ENCODE measurements around the gene CREG2.

CREG2 gene

DNA sequence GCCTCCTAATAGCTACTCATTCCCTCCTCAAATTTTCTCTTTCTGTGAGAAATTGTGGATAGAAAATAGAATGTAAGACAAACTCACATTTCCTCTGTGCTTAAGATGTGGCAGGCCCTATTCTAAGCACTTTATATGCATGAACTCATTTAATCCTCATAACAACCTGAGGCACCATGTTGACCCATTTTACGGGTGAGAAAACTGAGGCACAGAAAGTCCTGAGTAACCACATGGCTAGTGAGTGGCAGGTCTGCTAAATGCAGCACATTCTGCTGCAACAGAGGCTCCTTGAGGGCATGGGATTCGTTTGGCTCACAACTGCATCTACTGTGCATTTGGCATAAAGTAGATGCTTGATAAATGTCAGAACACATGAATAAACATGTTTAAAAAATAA is 56.1 kb downstream of the CREG2 start:
- no peaks in the 10 kb centered on the region for H3K79me1 ChIP-seq (replicated peaks; ENCODE audit: low read length, poor library complexity, severe bottlenecking)
- H3K4ac ChIP-seq (ENCODE audit: low read depth in 1 of 2, low read length in 2 of 2): no peak overlapping the region
- H2BK120ac ChIP-seq (ENCODE audit: low read depth, low read length): no peak overlapping the region
- no peaks in the 10 kb centered on the region for H3K36me3 ChIP-seq (ENCODE audit: control insufficient read depth in 1 of 2, insufficient read depth in 2 of 2, low read depth in 1 of 2, low read length in 2 of 2)
- H2BK15ac ChIP-seq (ENCODE audit: low read depth, poor library complexity, severe bottlenecking): no peak overlapping the region
- peak overlapping the region; percentile 11 for H4K91ac ChIP-seq (ENCODE audit: low read length)
- no peak overlapping the region for H4K8ac ChIP-seq (ENCODE audit: low read length)
- H3K27ac ChIP-seq (ENCODE audit: low read length, poor library complexity, severe bottlenecking): no peak overlapping the region
- DNase-seq: no peak
- peaks cover 2% of the 10 kb centered on the region for H3K4me1 ChIP-seq (ENCODE audit: control insufficient read depth, insufficient read depth, low read depth, low read length)
- WGBS: 94% methylated on average over 2 of the region's 2 CpGs
- H3K4me3 ChIP-seq (ENCODE audit: insufficient read depth in 1 of 2, low read depth in 1 of 2, low read length in 2 of 2): no peak overlapping the region
- no peak overlapping the region for H2AK5ac ChIP-seq (ENCODE audit: low read length, severe bottlenecking)
- no peak overlapping the region for H3K14ac ChIP-seq (ENCODE audit: low read length in 2 of 2)
- H2BK12ac ChIP-seq (ENCODE audit: low read length in 2 of 2): peak overlapping the region in 1 of 2 experiments; percentile 60
- H2AFZ ChIP-seq (ENCODE audit: low read depth, low read length): peak overlapping the region; percentile 39
- H3K9me3 ChIP-seq (ENCODE audit: control insufficient read depth, low read length): peaks cover 3% of the 10 kb centered on the region
- no peak overlapping the region for H2BK5ac ChIP-seq (ENCODE audit: low read depth, low read length, poor library complexity, severe bottlenecking)
- no peak overlapping the region for H3K4me2 ChIP-seq (ENCODE audit: low read length, poor library complexity, severe bottlenecking)
- H3K23ac ChIP-seq (ENCODE audit: low read length in 2 of 2): no peak overlapping the region
- H3K27me3 ChIP-seq (ENCODE audit: control insufficient read depth in 1 of 2, insufficient read depth in 1 of 2, low read length in 2 of 2): no peaks in the 10 kb centered on the region
- no peak overlapping the region for H3K18ac ChIP-seq (ENCODE audit: low read depth in 1 of 2, low read length in 2 of 2)
- no peak overlapping the region for H3K9ac ChIP-seq (ENCODE audit: low read length)

DNA sequence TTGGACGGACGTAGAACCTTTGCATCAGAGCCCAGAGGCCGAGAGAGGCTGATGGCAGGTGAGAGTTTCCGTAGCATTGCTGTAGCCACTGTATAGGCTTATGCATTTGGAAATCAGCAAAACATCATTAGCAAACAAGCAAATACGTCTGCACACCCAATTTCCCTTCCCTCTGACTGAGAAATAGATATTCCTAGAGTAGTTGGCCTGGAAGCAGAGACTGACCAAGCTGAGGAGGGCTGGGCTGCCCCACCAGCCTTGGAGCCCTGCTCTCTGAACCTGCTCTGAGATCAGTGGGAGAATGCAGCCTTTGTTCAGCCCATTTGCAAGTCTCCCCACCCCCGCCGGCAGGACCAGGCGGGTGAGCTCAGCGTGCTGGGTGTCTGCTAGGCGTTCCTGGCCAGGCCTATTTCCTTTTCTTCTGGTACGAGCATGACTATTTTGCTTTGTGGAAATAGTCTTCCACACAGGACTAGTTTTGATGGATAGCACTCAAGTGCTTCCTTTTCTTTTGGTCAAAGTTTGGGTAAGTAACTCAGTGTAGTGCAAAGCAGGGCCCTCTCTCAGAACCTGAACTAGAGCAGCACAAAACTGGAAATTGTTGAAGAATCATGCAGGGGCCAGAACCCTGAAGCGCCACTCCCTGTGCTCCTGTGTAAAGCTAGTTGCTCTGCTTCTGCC is 56.9 kb downstream of the CREG2 start:
- H2AK5ac ChIP-seq (ENCODE audit: low read length, severe bottlenecking): no peak overlapping the region
- 50% methylated on average over 11 of the region's 12 CpGs for WGBS
- H3K14ac ChIP-seq (ENCODE audit: low read length in 2 of 2): no peak overlapping the region
- peak overlapping the region; percentile 11 for H4K91ac ChIP-seq (ENCODE audit: low read length)
- H3K4me2 ChIP-seq (ENCODE audit: low read length, poor library complexity, severe bottlenecking): no peak overlapping the region
- no peak overlapping the region for H2BK12ac ChIP-seq (ENCODE audit: low read length in 2 of 2)
- H3K4ac ChIP-seq (ENCODE audit: low read depth in 1 of 2, low read length in 2 of 2): no peak overlapping the region
- H3K18ac ChIP-seq (ENCODE audit: low read depth in 1 of 2, low read length in 2 of 2): peak overlapping the region; percentile 42 to 75
- peak overlapping the region; percentile 95 for H2AFZ ChIP-seq (ENCODE audit: low read depth, low read length)
- H3K27ac ChIP-seq (ENCODE audit: low read length, poor library complexity, severe bottlenecking): no peak overlapping the region
- no peak overlapping the region for H3K9ac ChIP-seq (ENCODE audit: low read length)
- peak overlapping the region; percentile 59 for H4K8ac ChIP-seq (ENCODE audit: low read length)
- DNase-seq: peak; percentile 15
- no peak overlapping the region for H3K4me3 ChIP-seq (ENCODE audit: insufficient read depth in 1 of 2, low read depth in 1 of 2, low read length in 2 of 2)
- H3K79me1 ChIP-seq (replicated peaks; ENCODE audit: low read length, poor library complexity, severe bottlenecking): no peaks in the 10 kb centered on the region
- no peak overlapping the region for H3K23ac ChIP-seq (ENCODE audit: low read length in 2 of 2)
- H2BK15ac ChIP-seq (ENCODE audit: low read depth, poor library complexity, severe bottlenecking): peak overlapping the region; percentile 54
- no peaks in the 10 kb centered on the region for H3K27me3 ChIP-seq (ENCODE audit: control insufficient read depth in 1 of 2, insufficient read depth in 1 of 2, low read length in 2 of 2)
- H2BK5ac ChIP-seq (ENCODE audit: low read depth, low read length, poor library complexity, severe bottlenecking): no peak overlapping the region
- no peaks in the 10 kb centered on the region for H3K36me3 ChIP-seq (ENCODE audit: control insufficient read depth in 1 of 2, insufficient read depth in 2 of 2, low read depth in 1 of 2, low read length in 2 of 2)
- no peak overlapping the region for H2BK120ac ChIP-seq (ENCODE audit: low read depth, low read length)
- H3K9me3 ChIP-seq (ENCODE audit: control insufficient read depth, low read length): peaks cover 11% of the 10 kb centered on the region
- H3K4me1 ChIP-seq (ENCODE audit: control insufficient read depth, insufficient read depth, low read depth, low read length): peaks cover 2% of the 10 kb centered on the region

DNA sequence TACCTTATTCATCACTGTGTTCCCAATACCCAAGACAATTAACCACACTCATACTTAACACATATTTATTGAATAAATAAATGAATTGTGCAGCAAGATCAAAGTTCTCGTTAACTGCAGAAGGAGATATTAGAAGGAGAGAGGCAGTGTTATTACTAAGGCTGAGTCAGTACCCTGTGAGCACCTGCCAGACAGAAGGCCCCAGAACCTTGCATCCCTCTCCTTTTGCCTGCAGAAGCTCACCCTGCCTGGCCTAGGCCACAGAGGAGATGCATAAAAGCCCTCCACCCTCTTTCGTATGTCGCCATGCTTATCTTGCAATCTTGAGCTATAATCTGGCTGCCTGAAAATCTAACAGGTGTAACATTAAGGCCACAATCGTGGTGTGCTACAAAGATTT is 58.3 kb downstream of the CREG2 start:
- Histone ChIP-seq H3K4ac (ENCODE audit: low read depth in 1 of 2, low read length in 2 of 2) (no peak overlapping the region), H2BK15ac (ENCODE audit: low read depth, poor library complexity, severe bottlenecking) (no peak overlapping the region), H3K14ac (ENCODE audit: low read length in 2 of 2) (no peak overlapping the region), H2BK120ac (ENCODE audit: low read depth, low read length) (no peak overlapping the region), H3K27me3 (ENCODE audit: control insufficient read depth in 1 of 2, insufficient read depth in 1 of 2, low read length in 2 of 2) (no peaks in the 10 kb centered on the region), H2AK5ac (ENCODE audit: low read length, severe bottlenecking) (no peak overlapping the region), H3K4me3 (ENCODE audit: insufficient read depth in 1 of 2, low read depth in 1 of 2, low read length in 2 of 2) (no peak overlapping the region), H3K9ac (ENCODE audit: low read length) (no peak overlapping the region), H2AFZ (ENCODE audit: low read depth, low read length) (no peak overlapping the region), H2BK12ac (ENCODE audit: low read length in 2 of 2) (no peak overlapping the region), H2BK5ac (ENCODE audit: low read depth, low read length, poor library complexity, severe bottlenecking) (no peak overlapping the region), H3K23ac (ENCODE audit: low read length in 2 of 2) (no peak overlapping the region), H3K18ac (ENCODE audit: low read depth in 1 of 2, low read length in 2 of 2) (no peak overlapping the region), H3K36me3 (ENCODE audit: control insufficient read depth in 1 of 2, insufficient read depth in 2 of 2, low read depth in 1 of 2, low read length in 2 of 2) (no peaks in the 10 kb centered on the region), H4K8ac (ENCODE audit: low read length) (no peak overlapping the region), H4K91ac (ENCODE audit: low read length) (no peak overlapping the region), H3K27ac (ENCODE audit: low read length, poor library complexity, severe bottlenecking) (no peak overlapping the region), H3K79me1 (replicated peaks; ENCODE audit: low read length, poor library complexity, severe bottlenecking) (no peaks in the 10 kb centered on the region), H3K4me2 (ENCODE audit: low read length, poor library complexity, severe bottlenecking) (no peak overlapping the region), H3K4me1 (ENCODE audit: control insufficient read depth, insufficient read depth, low read depth, low read length) (peaks cover 2% of the 10 kb centered on the region), H3K9me3 (ENCODE audit: control insufficient read depth, low read length) (peaks cover 20% of the 10 kb centered on the region)
- no peak for DNase-seq
- 51% methylated on average over 4 of the region's 4 CpGs for WGBS

DNA sequence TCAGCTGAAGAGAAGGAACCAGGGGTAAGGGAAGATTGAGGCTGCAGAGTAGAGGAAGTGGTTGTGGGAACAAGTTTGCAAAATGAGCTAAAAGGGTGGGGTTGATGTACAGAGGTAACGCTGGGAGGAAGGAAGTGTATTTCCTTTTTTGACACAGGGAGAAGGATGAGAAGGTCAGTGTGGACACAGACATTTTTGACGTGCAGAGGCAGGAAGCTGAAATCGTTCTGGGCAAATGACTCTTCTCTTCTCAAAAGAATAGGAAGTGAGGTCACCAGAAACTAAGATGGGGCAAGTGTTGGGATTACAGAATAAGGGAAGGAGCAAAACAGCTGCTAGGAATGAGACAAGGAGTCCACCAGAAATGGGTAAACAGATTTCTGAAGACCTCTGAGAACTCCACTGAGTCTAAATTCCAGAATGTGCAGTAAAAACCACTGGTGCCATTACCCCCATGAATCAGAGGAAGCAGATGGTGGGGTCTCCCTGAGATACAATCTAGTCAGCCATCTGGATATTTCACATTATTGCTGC is 58.8 kb downstream of the CREG2 start:
- H2AFZ ChIP-seq (ENCODE audit: low read depth, low read length): peak overlapping the region; percentile 20
- peak; percentile 59 for DNase-seq
- H2BK15ac ChIP-seq (ENCODE audit: low read depth, poor library complexity, severe bottlenecking): no peak overlapping the region
- no peaks in the 10 kb centered on the region for H3K79me1 ChIP-seq (replicated peaks; ENCODE audit: low read length, poor library complexity, severe bottlenecking)
- H3K4me2 ChIP-seq (ENCODE audit: low read length, poor library complexity, severe bottlenecking): no peak overlapping the region
- no peak overlapping the region for H3K27ac ChIP-seq (ENCODE audit: low read length, poor library complexity, severe bottlenecking)
- no peaks in the 10 kb centered on the region for H3K36me3 ChIP-seq (ENCODE audit: control insufficient read depth in 1 of 2, insufficient read depth in 2 of 2, low read depth in 1 of 2, low read length in 2 of 2)
- H2BK12ac ChIP-seq (ENCODE audit: low read length in 2 of 2): no peak overlapping the region
- peaks cover 2% of the 10 kb centered on the region for H3K4me1 ChIP-seq (ENCODE audit: control insufficient read depth, insufficient read depth, low read depth, low read length)
- peaks cover 20% of the 10 kb centered on the region for H3K9me3 ChIP-seq (ENCODE audit: control insufficient read depth, low read length)
- H3K18ac ChIP-seq (ENCODE audit: low read depth in 1 of 2, low read length in 2 of 2): peak overlapping the region; percentile 23 to 28
- no peak overlapping the region for H4K91ac ChIP-seq (ENCODE audit: low read length)
- H3K4ac ChIP-seq (ENCODE audit: low read depth in 1 of 2, low read length in 2 of 2): no peak overlapping the region
- WGBS: 0% methylated on average over 3 of the region's 3 CpGs
- peak overlapping the region; percentile 95 for H4K8ac ChIP-seq (ENCODE audit: low read length)
- H3K23ac ChIP-seq (ENCODE audit: low read length in 2 of 2): no peak overlapping the region
- no peak overlapping the region for H3K14ac ChIP-seq (ENCODE audit: low read length in 2 of 2)
- H2AK5ac ChIP-seq (ENCODE audit: low read length, severe bottlenecking): no peak overlapping the region
- no peak overlapping the region for H2BK120ac ChIP-seq (ENCODE audit: low read depth, low read length)
- H3K4me3 ChIP-seq (ENCODE audit: insufficient read depth in 1 of 2, low read depth in 1 of 2, low read length in 2 of 2): no peak overlapping the region
- no peaks in the 10 kb centered on the region for H3K27me3 ChIP-seq (ENCODE audit: control insufficient read depth in 1 of 2, insufficient read depth in 1 of 2, low read length in 2 of 2)
- H2BK5ac ChIP-seq (ENCODE audit: low read depth, low read length, poor library complexity, severe bottlenecking): no peak overlapping the region
- no peak overlapping the region for H3K9ac ChIP-seq (ENCODE audit: low read length)
